Testis (tissue), 2 donors: ENCODE results near the gene TBL1XR1.

Experiments used
- POLR2A ChIP-seq: fragments of 450-650 bp; IDR thresholded peaks from one replicate; pipeline ENCODE4 v1.6.1; 2017; ENCODE audit warnings: antibody characterized with exemption, mild to moderate bottlenecking, moderate library complexity
- TF ChIP-seq, protein P1 (sequence below), 3 experiments: fragments of 450-650 bp in 2 of 3; fragments of 200-600 bp in 1 of 3; sonication (generic) in 1 of 3; IDR thresholded peaks; one replicate each; pipeline ENCODE4 v1.5.1; 2016 to 2019; ENCODE audit warnings: antibody characterized with exemption in 3 of 3, mild to moderate bottlenecking in 2 of 3, moderate library complexity in 1 of 3

DNA sequence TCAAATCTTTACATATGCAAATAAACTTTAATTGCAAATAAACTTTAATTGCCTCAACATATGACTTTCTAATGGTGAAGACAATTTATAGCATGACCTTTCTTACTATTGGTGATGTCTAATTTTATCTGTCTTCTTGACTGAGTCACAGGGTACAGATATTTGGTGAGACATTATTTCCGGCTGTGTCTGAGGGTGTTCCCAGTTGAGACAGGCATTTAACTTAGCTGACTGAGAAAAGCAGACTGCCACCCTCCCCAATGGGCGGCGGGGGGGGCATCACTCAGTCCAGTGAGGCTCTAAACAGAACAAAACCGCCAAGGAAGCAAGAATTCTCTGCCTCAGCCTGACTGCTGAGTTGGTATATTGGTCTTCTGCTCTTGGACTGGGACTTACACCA is 160.0 kb downstream of the TBL1XR1 start:
- no peak for TF ChIP-seq POLR2A
- TF ChIP-seq, protein P1, sequence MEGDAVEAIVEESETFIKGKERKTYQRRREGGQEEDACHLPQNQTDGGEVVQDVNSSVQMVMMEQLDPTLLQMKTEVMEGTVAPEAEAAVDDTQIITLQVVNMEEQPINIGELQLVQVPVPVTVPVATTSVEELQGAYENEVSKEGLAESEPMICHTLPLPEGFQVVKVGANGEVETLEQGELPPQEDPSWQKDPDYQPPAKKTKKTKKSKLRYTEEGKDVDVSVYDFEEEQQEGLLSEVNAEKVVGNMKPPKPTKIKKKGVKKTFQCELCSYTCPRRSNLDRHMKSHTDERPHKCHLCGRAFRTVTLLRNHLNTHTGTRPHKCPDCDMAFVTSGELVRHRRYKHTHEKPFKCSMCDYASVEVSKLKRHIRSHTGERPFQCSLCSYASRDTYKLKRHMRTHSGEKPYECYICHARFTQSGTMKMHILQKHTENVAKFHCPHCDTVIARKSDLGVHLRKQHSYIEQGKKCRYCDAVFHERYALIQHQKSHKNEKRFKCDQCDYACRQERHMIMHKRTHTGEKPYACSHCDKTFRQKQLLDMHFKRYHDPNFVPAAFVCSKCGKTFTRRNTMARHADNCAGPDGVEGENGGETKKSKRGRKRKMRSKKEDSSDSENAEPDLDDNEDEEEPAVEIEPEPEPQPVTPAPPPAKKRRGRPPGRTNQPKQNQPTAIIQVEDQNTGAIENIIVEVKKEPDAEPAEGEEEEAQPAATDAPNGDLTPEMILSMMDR (IDR thresholded peaks at IDR 0.05) = no peak
